ENCODE results near the gene GRAMD4. TPM values are rescaled to one million over a fixed set of nuclear protein-coding genes. Genes with fewer than 3 reads are reported as not detected.

Gene GRAMD4
- total and polyA plus RNA-seq, 10 of the 15 experiments (the other 5 are each of a cell fraction or from before 2014, with no cell fraction given): 0.21 to 45.5 (median 10.6) TPM

GRCh38 chr22:46659791-46660186 is 39.6 kb downstream of the GRAMD4 start (continued):
- TF ChIP-seq EZH2 (IDR thresholded peaks at IDR 0.05; ENCODE audit: borderline replicate concordance, control insufficient read depth, low read depth, low read length): no peak
- no peak for TF ChIP-seq BHLHE40 (IDR thresholded peaks at IDR 0.05; ENCODE audit: borderline replicate concordance in 1 of 2, low read depth in 2 of 2, low read length in 1 of 2)

GRCh38 chr22:46660604-46661201 is 40.5 kb downstream of the GRAMD4 start:
- BruUV-seq (replicated peaks): no TSS peak
- peaks cover 0 to 22% of the 10 kb centered on the region in 2 experiments; a peak in 3 of 4 replicates for H3K36me3 ChIP-seq (ENCODE audit: control insufficient read depth in 2 of 2, insufficient read depth in 2 of 2, low read length in 1 of 2)
- no peaks in the 10 kb centered on the region for H3K79me2 ChIP-seq (ENCODE audit: control insufficient read depth, insufficient read depth, low read length)
- ChIA-PET CTCF (no interaction called here), SMC1A (ENCODE audit: uncharacterized antibody, unreplicated experiment) (no interaction called here), POLR2A (no interaction called here), RAD21 (ENCODE audit: unreplicated experiment) (no interaction called here)
- intact Hi-C loops (cut with micrococcal nuclease; ENCODE audit: unreplicated experiment): no loop called here
- no peaks in the 10 kb centered on the region for H4K20me1 ChIP-seq (ENCODE audit: control insufficient read depth, insufficient read depth)
- no peak overlapping the region for H3K9ac ChIP-seq (ENCODE audit: control insufficient read depth, insufficient read depth, low read length)
- no peaks in the 10 kb centered on the region for H3K4me1 ChIP-seq (ENCODE audit: control insufficient read depth, insufficient read depth, low read length)
- 63% methylated on average over 11 of the region's 11 CpGs for WGBS (ENCODE audit: insufficient coverage, insufficient replicate concordance, low lambda C conversion rate, missing lambda C conversion rate)
- TF ChIP-seq, protein P1, sequence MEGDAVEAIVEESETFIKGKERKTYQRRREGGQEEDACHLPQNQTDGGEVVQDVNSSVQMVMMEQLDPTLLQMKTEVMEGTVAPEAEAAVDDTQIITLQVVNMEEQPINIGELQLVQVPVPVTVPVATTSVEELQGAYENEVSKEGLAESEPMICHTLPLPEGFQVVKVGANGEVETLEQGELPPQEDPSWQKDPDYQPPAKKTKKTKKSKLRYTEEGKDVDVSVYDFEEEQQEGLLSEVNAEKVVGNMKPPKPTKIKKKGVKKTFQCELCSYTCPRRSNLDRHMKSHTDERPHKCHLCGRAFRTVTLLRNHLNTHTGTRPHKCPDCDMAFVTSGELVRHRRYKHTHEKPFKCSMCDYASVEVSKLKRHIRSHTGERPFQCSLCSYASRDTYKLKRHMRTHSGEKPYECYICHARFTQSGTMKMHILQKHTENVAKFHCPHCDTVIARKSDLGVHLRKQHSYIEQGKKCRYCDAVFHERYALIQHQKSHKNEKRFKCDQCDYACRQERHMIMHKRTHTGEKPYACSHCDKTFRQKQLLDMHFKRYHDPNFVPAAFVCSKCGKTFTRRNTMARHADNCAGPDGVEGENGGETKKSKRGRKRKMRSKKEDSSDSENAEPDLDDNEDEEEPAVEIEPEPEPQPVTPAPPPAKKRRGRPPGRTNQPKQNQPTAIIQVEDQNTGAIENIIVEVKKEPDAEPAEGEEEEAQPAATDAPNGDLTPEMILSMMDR (IDR thresholded peaks at IDR 0.05 in 2 of 3, conservative IDR thresholded peaks at IDR 0.05 in 1 of 3; ENCODE audit: control insufficient read depth in 2 of 3, extremely low read depth in 1 of 3, insufficient read depth in 1 of 3, low read depth in 3 of 3, low read length in 3 of 3): no peak
- TF ChIP-seq SMAD5 (IDR thresholded peaks at IDR 0.05; ENCODE audit: low read depth) (no peak), KAT2A (conservative IDR thresholded peaks at IDR 0.05; ENCODE audit: control insufficient read depth, low read depth, low read length) (no peak), BRCA1 (IDR thresholded peaks at IDR 0.05; ENCODE audit: low read depth, low read length) (no peak)
- no peak overlapping the region for H3K27ac ChIP-seq (ENCODE audit: control insufficient read depth, insufficient read depth)
- no peak overlapping the region for H3K4me2 ChIP-seq (ENCODE audit: control insufficient read depth, insufficient read depth)
- H2AFZ ChIP-seq (ENCODE audit: control insufficient read depth, low read depth, low read length): no peak overlapping the region
- no peaks in the 10 kb centered on the region for H3K9me3 ChIP-seq (replicated peaks; ENCODE audit: control insufficient read depth, insufficient read depth, low read length)
- H3K27me3 ChIP-seq (replicated peaks in 1 of 2; ENCODE audit: control insufficient read depth in 2 of 2, insufficient read depth in 2 of 2, low read length in 1 of 2): no peaks in the 10 kb centered on the region
- H3K4me3 ChIP-seq: no peak overlapping the region
- ATAC-seq: no peak
- no peak for FAIRE-seq
- no peak for DNase-seq (ENCODE audit: low read depth, low spot score)
- in situ Hi-C loops (cut with MboI): no loop called here
